H9 (cell line): ENCODE data around the gene STARD3NL. TPM values are rescaled to one million over a fixed set of nuclear protein-coding genes. Genes with fewer than 3 reads are reported as not detected.
"Not testable (repeated sequence)": the region's sequence is repeated elsewhere in the genome, so short reads cannot be mapped to it uniquely, and the experiment has no call there.

Experiments used
- DNase-seq: peaks from one replicate; pipeline ENCODE4 v3.0.0-alpha.2; 2017
- H2AFZ ChIP-seq: one replicate; pipeline ENCODE4 v1.6.1; 2013; ENCODE audit warnings: mild to moderate bottlenecking, low read length, control low read depth, moderate library complexity
- H2AK5ac ChIP-seq: 2 replicates; pipeline ENCODE4 v1.6.1; 2013; ENCODE audit warnings: low read length, control low read depth, mixed read lengths; ENCODE audit not compliant: insufficient read length
- H2BK120ac ChIP-seq: one replicate; pipeline ENCODE4 v1.6.1; 2013; ENCODE audit warnings: low read depth, mild to moderate bottlenecking, low read length, control low read depth, inconsistent platforms; ENCODE audit not compliant: poor library complexity, severe bottlenecking
- H2BK12ac ChIP-seq: 2 replicates; pipeline ENCODE4 v1.6.1; 2013; ENCODE audit warnings: low read length, control low read depth, mixed read lengths, low read depth; ENCODE audit not compliant: insufficient read length
- H2BK15ac ChIP-seq: 2 replicates; pipeline ENCODE4 v1.6.1; 2013; ENCODE audit warnings: low read depth, low read length, control low read depth
- H2BK20ac ChIP-seq: one replicate; pipeline ENCODE4 v1.6.1; 2013; ENCODE audit warnings: low read depth, mild to moderate bottlenecking, low read length, control low read depth, inconsistent platforms; ENCODE audit not compliant: poor library complexity, severe bottlenecking
- H2BK5ac ChIP-seq: 2 replicates; pipeline ENCODE4 v1.6.1; 2013; ENCODE audit warnings: low read length, control low read depth, mixed read lengths; ENCODE audit not compliant: insufficient read length
- H3K14ac ChIP-seq: 2 replicates; pipeline ENCODE4 v1.6.1; 2013; ENCODE audit warnings: low read length, control low read depth; ENCODE audit not compliant: insufficient read depth
- H3K18ac ChIP-seq: 2 replicates; pipeline ENCODE4 v1.6.1; 2013; ENCODE audit warnings: low read depth, mild to moderate bottlenecking, mixed read lengths, low read length, control low read depth; ENCODE audit not compliant: insufficient read length
- H3K23ac ChIP-seq: 2 replicates; pipeline ENCODE4 v1.6.1; 2013; ENCODE audit warnings: low read length, control low read depth, mixed read lengths, low read depth; ENCODE audit not compliant: insufficient read length
- H3K23me2 ChIP-seq: 2 replicates; pipeline ENCODE4 v1.6.1; 2013; ENCODE audit warnings: low read depth, mild to moderate bottlenecking, mixed read lengths, low read length, control low read depth; ENCODE audit not compliant: insufficient read length, poor library complexity, severe bottlenecking
- H3K27ac ChIP-seq: 2 replicates; pipeline ENCODE4 v1.5.1; 2013; ENCODE audit warnings: low read length, control low read depth, mixed read lengths, low read depth; ENCODE audit not compliant: insufficient read length
- H3K27me3 ChIP-seq: 2 replicates; pipeline ENCODE4 v1.6.1; 2013; ENCODE audit warnings: low read length, control low read depth, inconsistent platforms; ENCODE audit not compliant: insufficient read depth
- H3K4ac ChIP-seq: 2 replicates; pipeline ENCODE4 v1.6.1; 2013; ENCODE audit warnings: low read depth, mild to moderate bottlenecking, control low read depth, inconsistent platforms, low read length, moderate library complexity
- H3K4me1 ChIP-seq: 2 replicates; pipeline ENCODE4 v1.6.1; 2013; ENCODE audit warnings: low read length, control low read depth, inconsistent platforms; ENCODE audit not compliant: insufficient read depth
- H3K4me2 ChIP-seq: 2 replicates; pipeline ENCODE4 v1.6.1; 2013; ENCODE audit warnings: low read length, control low read depth, mixed read lengths; ENCODE audit not compliant: insufficient read length, insufficient read depth
- H3K56ac ChIP-seq: 2 replicates; pipeline ENCODE4 v1.6.1; 2013; ENCODE audit warnings: low read depth, mild to moderate bottlenecking, mixed read lengths, low read length, control low read depth; ENCODE audit not compliant: insufficient read length
- H3K79me1 ChIP-seq: 2 replicates; pipeline ENCODE4 v1.6.1; 2013; ENCODE audit warnings: low read depth, mild to moderate bottlenecking, moderate library complexity, low read length, control low read depth, inconsistent platforms; ENCODE audit not compliant: insufficient read depth, poor library complexity, severe bottlenecking
- H3K79me2 ChIP-seq: 2 replicates; pipeline ENCODE4 v1.6.1; 2013; ENCODE audit warnings: low read length, control low read depth, inconsistent platforms; ENCODE audit not compliant: insufficient read depth
- H3K9ac ChIP-seq: 2 replicates; pipeline ENCODE4 v1.6.1; 2013; ENCODE audit warnings: low read length, control low read depth, mixed read lengths; ENCODE audit not compliant: insufficient read length; ENCODE audit errors: extremely low read depth
- H3K9me3 ChIP-seq: one replicate; pipeline ENCODE4 v1.6.1; 2013; ENCODE audit warnings: low read depth, low read length, inconsistent platforms; ENCODE audit not compliant: control insufficient read depth
- H3T11ph ChIP-seq: one replicate; pipeline ENCODE4 v1.6.1; 2013; ENCODE audit warnings: mild to moderate bottlenecking, low read length, control low read depth, inconsistent platforms
- H4K20me1 ChIP-seq: one replicate; pipeline ENCODE4 v1.6.1; 2013; ENCODE audit not compliant: control insufficient read depth, insufficient read length, insufficient read depth
- H4K5ac ChIP-seq: 2 replicates; pipeline ENCODE4 v1.6.1; 2013; ENCODE audit warnings: low read depth, mild to moderate bottlenecking, mixed read lengths, low read length, control low read depth; ENCODE audit not compliant: insufficient read length
- H4K8ac ChIP-seq: replicated peaks from 2 replicates; pipeline ENCODE4 v1.6.1; 2013; ENCODE audit warnings: low read length, control low read depth, mixed read lengths, low read depth; ENCODE audit not compliant: insufficient read length
- H4K91ac ChIP-seq: 2 replicates; pipeline ENCODE4 v1.6.1; 2013; ENCODE audit warnings: low read depth, mild to moderate bottlenecking, moderate library complexity, mixed read lengths, low read length, control low read depth; ENCODE audit not compliant: insufficient read length
- H3K27ac Mint-ChIP-seq, 3 experiments: 2 replicates in 2 of 3; 3 replicates in 1 of 3; pipeline ENCODE4 v1.8.0; 2020 to 2021; ENCODE audit warnings: mixed read lengths in 3 of 3, mild to moderate bottlenecking in 1 of 3, moderate library complexity in 1 of 3
- H3K27me3 Mint-ChIP-seq: 2 replicates; pipeline ENCODE4 v1.8.0; 2021; ENCODE audit warnings: low read depth, mild to moderate bottlenecking, moderate library complexity, mixed read lengths
- H3K36me3 Mint-ChIP-seq, 3 experiments: 2 replicates in 2 of 3; 3 replicates in 1 of 3; pipeline ENCODE4 v1.8.0; 2020 to 2021; ENCODE audit warnings: low read depth in 3 of 3, mixed read lengths in 3 of 3; ENCODE audit not compliant: insufficient read depth in 1 of 3
- H3K4me1 Mint-ChIP-seq, 2 experiments: 2 replicates each; pipeline ENCODE4 v1.8.0; 2020; ENCODE audit warnings: mixed read lengths in 2 of 2
- H3K4me3 Mint-ChIP-seq, 2 experiments: 2 replicates in 1 of 2; 3 replicates in 1 of 2; pipeline ENCODE4 v1.8.0; 2020 to 2021; ENCODE audit warnings: mild to moderate bottlenecking in 2 of 2, mixed read lengths in 2 of 2, moderate library complexity in 1 of 2
- H3K9me3 Mint-ChIP-seq, 2 experiments: 2 replicates in 1 of 2; 3 replicates in 1 of 2; pipeline ENCODE4 v1.8.0; 2020; ENCODE audit warnings: mild to moderate bottlenecking in 2 of 2, mixed read lengths in 2 of 2, moderate library complexity in 1 of 2
- WGBS: extraction: QIAGEN DNeasy Blood & Tissue Kit; methylation state at CpG from one replicate; pipeline ENCODE4 v1.1.7; 2013; ENCODE audit warnings: missing lambda C conversion rate, low lambda C conversion rate, mixed read lengths; ENCODE audit not compliant: insufficient read length; ENCODE audit errors: extremely low coverage; 5-methylcytosine and 5-hydroxymethylcytosine counted together
- total RNA-seq: library from RNA; stranded (reverse); gene quantifications from 2 replicates; pipeline ENCODE4 v1.2.1, GENCODE V29; 2021
- TF ChIP-seq, protein P1 (sequence below): fragments of 200-600 bp; sonication (generic); conservative IDR thresholded peaks from 3 replicates; pipeline ENCODE4 v1.8.0; 2021; ENCODE audit warnings: antibody characterized with exemption, mild to moderate bottlenecking

The STARD3NL gene
- total RNA-seq, 1 experiment from 2014 or later: 36.5 TPM

DNA sequence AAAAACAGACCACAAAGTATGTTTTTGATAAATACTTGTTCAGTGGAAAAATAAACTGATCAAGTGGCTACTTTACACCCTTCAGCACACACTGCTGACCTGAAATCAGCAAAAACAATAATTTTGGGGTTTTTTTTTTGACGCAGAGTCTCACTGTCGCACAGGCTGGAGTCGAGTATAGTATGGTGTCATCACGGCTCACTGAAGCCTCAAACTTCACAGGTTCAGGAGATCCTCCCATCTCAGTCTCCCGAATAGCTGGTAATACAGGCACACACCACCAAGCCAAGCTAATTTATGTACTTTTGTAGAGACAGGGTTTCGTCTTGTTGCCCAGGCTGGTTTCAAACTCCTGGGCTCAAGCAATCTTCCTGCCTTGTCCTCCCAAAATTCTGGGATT lies 64.8 kb downstream of the STARD3NL start:
- no peak overlapping the region for H2BK5ac ChIP-seq
- H3K23me2 ChIP-seq: no peaks in the 10 kb centered on the region
- H4K20me1 ChIP-seq: no peaks in the 10 kb centered on the region
- H3K14ac ChIP-seq: no peak overlapping the region
- no peak overlapping the region for H3K23ac ChIP-seq
- no peak for DNase-seq
- Mint-ChIP-seq H3K27me3 (no peaks in the 10 kb centered on the region), H3K36me3 (no peaks in the 10 kb centered on the region), H3K4me1 (no peaks in the 10 kb centered on the region), H3K9me3 (no peaks in the 10 kb centered on the region), H3K27ac (no peak overlapping the region), H3K4me3 (no peak overlapping the region)
- no peak overlapping the region for H4K91ac ChIP-seq
- no peaks in the 10 kb centered on the region for H3K27me3 ChIP-seq
- no peak overlapping the region for H4K5ac ChIP-seq
- H2BK12ac ChIP-seq: no peak overlapping the region
- H3K79me1 ChIP-seq: no peaks in the 10 kb centered on the region
- WGBS: no CpG with 5 or more reads among the region's 6 CpGs
- H4K8ac ChIP-seq: no peak overlapping the region
- no peaks in the 10 kb centered on the region for H3K79me2 ChIP-seq
- H3T11ph ChIP-seq: no peak overlapping the region
- no peak overlapping the region for H3K18ac ChIP-seq
- H2BK20ac ChIP-seq: no peak overlapping the region
- no peak overlapping the region for H3K9ac ChIP-seq
- H2AK5ac ChIP-seq: no peak overlapping the region
- TF ChIP-seq, protein P1, sequence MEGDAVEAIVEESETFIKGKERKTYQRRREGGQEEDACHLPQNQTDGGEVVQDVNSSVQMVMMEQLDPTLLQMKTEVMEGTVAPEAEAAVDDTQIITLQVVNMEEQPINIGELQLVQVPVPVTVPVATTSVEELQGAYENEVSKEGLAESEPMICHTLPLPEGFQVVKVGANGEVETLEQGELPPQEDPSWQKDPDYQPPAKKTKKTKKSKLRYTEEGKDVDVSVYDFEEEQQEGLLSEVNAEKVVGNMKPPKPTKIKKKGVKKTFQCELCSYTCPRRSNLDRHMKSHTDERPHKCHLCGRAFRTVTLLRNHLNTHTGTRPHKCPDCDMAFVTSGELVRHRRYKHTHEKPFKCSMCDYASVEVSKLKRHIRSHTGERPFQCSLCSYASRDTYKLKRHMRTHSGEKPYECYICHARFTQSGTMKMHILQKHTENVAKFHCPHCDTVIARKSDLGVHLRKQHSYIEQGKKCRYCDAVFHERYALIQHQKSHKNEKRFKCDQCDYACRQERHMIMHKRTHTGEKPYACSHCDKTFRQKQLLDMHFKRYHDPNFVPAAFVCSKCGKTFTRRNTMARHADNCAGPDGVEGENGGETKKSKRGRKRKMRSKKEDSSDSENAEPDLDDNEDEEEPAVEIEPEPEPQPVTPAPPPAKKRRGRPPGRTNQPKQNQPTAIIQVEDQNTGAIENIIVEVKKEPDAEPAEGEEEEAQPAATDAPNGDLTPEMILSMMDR: no peak
- H3K4ac ChIP-seq: no peak overlapping the region
- no peak overlapping the region for H3K27ac ChIP-seq
- H3K9me3 ChIP-seq: no peaks in the 10 kb centered on the region
- no peak overlapping the region for H2BK15ac ChIP-seq
- H3K4me1 ChIP-seq: no peaks in the 10 kb centered on the region
- H2AFZ ChIP-seq: no peak overlapping the region
- H3K56ac ChIP-seq: no peak overlapping the region
- H3K4me2 ChIP-seq: no peak overlapping the region
- no peak overlapping the region for H2BK120ac ChIP-seq

DNA sequence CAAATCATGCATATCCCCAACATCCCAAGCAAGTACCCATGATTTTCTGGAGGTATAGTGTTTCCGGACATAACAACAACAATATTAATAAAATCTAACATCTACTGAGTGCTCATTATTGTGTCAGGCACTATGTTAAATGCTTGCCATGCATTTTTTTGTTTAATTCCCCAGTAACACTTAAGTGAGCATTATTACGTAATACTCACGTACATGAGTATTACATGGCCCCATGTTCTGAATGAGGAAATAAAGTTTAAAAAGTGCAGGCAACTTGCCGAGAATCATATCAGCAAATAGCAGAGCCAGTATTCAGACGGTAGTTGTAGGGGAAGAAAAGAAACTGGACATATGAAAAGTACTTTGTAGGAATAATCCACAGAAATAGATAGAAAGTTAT lies 65.3 kb downstream of the STARD3NL start:
- no CpG with 5 or more reads among the region's 5 CpGs for WGBS
- not testable (repeated sequence) for H4K8ac ChIP-seq, H3K79me1 ChIP-seq, H3K27ac ChIP-seq, H3K23me2 ChIP-seq, H2AK5ac ChIP-seq, H4K20me1 ChIP-seq, H3K4me2 ChIP-seq, H3T11ph ChIP-seq, H2AFZ ChIP-seq, DNase-seq, H3K4ac ChIP-seq, H3K27me3 ChIP-seq, H3K9ac ChIP-seq, H3K27ac Mint-ChIP-seq, H3K4me1 Mint-ChIP-seq, H3K56ac ChIP-seq, H3K4me3 Mint-ChIP-seq, H3K9me3 ChIP-seq, H2BK15ac ChIP-seq, H2BK120ac ChIP-seq, H3K14ac ChIP-seq, H3K36me3 Mint-ChIP-seq, H4K5ac ChIP-seq, H2BK12ac ChIP-seq, H3K27me3 Mint-ChIP-seq, H3K4me1 ChIP-seq, H4K91ac ChIP-seq, H3K18ac ChIP-seq, H3K79me2 ChIP-seq, H3K23ac ChIP-seq, H2BK20ac ChIP-seq, H2BK5ac ChIP-seq, H3K9me3 Mint-ChIP-seq
